ENCODE results near the gene KREMEN1. TPM values are rescaled to one million over a fixed set of nuclear protein-coding genes. Genes with fewer than 3 reads are reported as not detected.

Gene KREMEN1
- total and polyA plus RNA-seq, 9 of the 15 experiments (the other 6 are each of a cell fraction or from before 2014, with no cell fraction given), result 0.69 to 11.5 (median 4.3) TPM

DNA sequence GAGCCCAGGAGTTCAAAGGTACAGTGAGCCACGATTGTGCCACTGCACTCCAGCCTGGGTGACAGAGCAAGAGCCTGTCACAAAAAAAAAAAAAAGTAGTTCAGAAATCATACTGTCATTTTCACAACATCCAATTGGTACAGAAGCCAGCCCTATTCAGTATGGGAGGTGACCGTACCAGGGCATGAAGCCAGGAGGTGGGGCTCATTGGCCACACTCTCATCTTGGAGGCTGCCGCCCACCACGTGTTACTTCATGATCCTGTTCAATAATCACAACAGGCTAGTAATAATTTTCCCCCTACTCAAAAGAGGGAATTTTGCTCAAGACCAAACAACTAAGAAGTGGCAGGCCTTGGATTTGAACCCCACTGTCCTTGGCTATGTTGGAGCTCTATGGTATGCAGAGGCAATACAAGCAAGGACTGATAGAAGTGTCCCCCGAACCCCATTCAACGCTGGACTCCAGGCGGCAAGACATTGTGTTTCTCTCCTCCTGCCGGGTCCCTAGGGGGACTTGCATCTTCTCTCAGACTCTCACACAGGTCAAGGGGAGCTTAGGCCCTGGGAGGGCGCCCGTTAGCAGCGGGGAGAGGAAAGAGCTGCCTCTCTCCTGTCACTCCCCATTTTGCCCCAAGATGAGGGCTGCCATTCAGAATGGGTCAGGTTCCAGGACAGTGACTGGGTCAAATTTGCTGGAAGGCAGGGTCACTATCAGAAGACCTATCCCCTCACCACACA, 92.7 kb downstream of the KREMEN1 start (continued):
- TF ChIP-seq, protein P1, sequence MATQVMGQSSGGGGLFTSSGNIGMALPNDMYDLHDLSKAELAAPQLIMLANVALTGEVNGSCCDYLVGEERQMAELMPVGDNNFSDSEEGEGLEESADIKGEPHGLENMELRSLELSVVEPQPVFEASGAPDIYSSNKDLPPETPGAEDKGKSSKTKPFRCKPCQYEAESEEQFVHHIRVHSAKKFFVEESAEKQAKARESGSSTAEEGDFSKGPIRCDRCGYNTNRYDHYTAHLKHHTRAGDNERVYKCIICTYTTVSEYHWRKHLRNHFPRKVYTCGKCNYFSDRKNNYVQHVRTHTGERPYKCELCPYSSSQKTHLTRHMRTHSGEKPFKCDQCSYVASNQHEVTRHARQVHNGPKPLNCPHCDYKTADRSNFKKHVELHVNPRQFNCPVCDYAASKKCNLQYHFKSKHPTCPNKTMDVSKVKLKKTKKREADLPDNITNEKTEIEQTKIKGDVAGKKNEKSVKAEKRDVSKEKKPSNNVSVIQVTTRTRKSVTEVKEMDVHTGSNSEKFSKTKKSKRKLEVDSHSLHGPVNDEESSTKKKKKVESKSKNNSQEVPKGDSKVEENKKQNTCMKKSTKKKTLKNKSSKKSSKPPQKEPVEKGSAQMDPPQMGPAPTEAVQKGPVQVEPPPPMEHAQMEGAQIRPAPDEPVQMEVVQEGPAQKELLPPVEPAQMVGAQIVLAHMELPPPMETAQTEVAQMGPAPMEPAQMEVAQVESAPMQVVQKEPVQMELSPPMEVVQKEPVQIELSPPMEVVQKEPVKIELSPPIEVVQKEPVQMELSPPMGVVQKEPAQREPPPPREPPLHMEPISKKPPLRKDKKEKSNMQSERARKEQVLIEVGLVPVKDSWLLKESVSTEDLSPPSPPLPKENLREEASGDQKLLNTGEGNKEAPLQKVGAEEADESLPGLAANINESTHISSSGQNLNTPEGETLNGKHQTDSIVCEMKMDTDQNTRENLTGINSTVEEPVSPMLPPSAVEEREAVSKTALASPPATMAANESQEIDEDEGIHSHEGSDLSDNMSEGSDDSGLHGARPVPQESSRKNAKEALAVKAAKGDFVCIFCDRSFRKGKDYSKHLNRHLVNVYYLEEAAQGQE (IDR thresholded peaks at IDR 0.05; ENCODE audit: borderline replicate concordance), result no peak
- TF ChIP-seq, protein P1 (CRISPR knock-in tag; IDR thresholded peaks at IDR 0.05; ENCODE audit: low read depth), result no peak
- TF ChIP-seq MED1 (CRISPR knock-in tag; IDR thresholded peaks at IDR 0.05; ENCODE audit: borderline replicate concordance), result no peak
- no peak for TF ChIP-seq LEF1 (IDR thresholded peaks at IDR 0.05)
